Endothelial cell of umbilical vein (primary cell): ENCODE measurements around the gene CPNE7. TPM values are rescaled to one million over a fixed set of nuclear protein-coding genes. Genes with fewer than 3 reads are reported as not detected.

ENCODE experiments used
- BruUV-seq: library from RNA; stranded (reverse); fragments of 400-500 nt; replicated peaks from 2 replicates; lab custom pipeline; 2021; lab: Mats Ljungman, UMichigan
- CTCF ChIA-PET: fragments of 300-600, 350-600 bp; sonication (Branson Sonifier 250); formaldehyde crosslinking; loops from one replicate; lab custom pipeline; 2021; ENCODE audit warnings: antibody characterized with exemption, inconsistent platforms; lab: Charles Lee
- POLR2A ChIA-PET: fragments of 300-600, 350-600 bp; sonication (Branson Sonifier 250); formaldehyde crosslinking; loops from one replicate; lab custom pipeline; 2021; ENCODE audit warnings: antibody characterized with exemption, inconsistent platforms; lab: Charles Lee
- DNase-seq: peaks from one replicate; pipeline ENCODE4 v3.0.0-alpha.2; 2011; ENCODE audit warnings: low read depth, low spot score
- FAIRE-seq: peaks from 2 replicates; lab custom pipeline; 2011; peaks lifted over from hg19 to GRCh38; lab: Jason Lieb, UNC
- H2AFZ ChIP-seq: 2 replicates; pipeline ENCODE4 v1.6.0; 2012; ENCODE audit warnings: low read depth, low read length, control low read depth, inconsistent platforms
- H3K27ac ChIP-seq: 2 replicates; pipeline ENCODE4 v1.5.1; 2011; ENCODE audit warnings: low read depth, mild to moderate bottlenecking, control low read depth, low read length, moderate library complexity; ENCODE audit not compliant: insufficient read depth
- H3K27me3 ChIP-seq, 2 experiments: 2 replicates each; pipeline versions ENCODE4 v1.6.0 to v1.6.1; 2011; ENCODE audit warnings: low read length in 2 of 2, mixed read lengths in 1 of 2; ENCODE audit not compliant: control insufficient read depth in 2 of 2, insufficient read depth in 2 of 2
- H3K36me3 ChIP-seq, 2 experiments: 2 replicates in 1 of 2; 3 replicates in 1 of 2; pipeline ENCODE4 v1.5.1; 2011; ENCODE audit warnings: low read length in 2 of 2, mild to moderate bottlenecking in 1 of 2, moderate library complexity in 1 of 2; ENCODE audit not compliant: control insufficient read depth in 2 of 2, insufficient read depth in 2 of 2; ENCODE audit errors: extremely low read depth in 1 of 2
- H3K4me1 ChIP-seq: 3 replicates; pipeline ENCODE4 v1.5.1; 2011; ENCODE audit warnings: mild to moderate bottlenecking, low read length; ENCODE audit not compliant: control insufficient read depth, insufficient read depth; ENCODE audit errors: extremely low read depth
- H3K4me2 ChIP-seq: 2 replicates; pipeline ENCODE4 v1.6.1; 2011; ENCODE audit warnings: low read length, control low read depth, mixed read lengths; ENCODE audit not compliant: insufficient read depth
- H3K4me3 ChIP-seq, 3 experiments: fragments of 200-600 bp in 1 of 3; sonication (generic), shearing (Covaris generic) in 1 of 3; replicated peaks in 1 of 3; 2 replicates each; pipeline ENCODE4 v1.5.1; 2011 to 2016; ENCODE audit warnings: control low read depth in 3 of 3, low read length in 3 of 3, mild to moderate bottlenecking in 2 of 3, inconsistent platforms in 1 of 3, low read depth in 1 of 3, moderate library complexity in 1 of 3; ENCODE audit not compliant: insufficient read depth in 1 of 3
- H3K79me2 ChIP-seq: 2 replicates; pipeline ENCODE4 v1.6.0; 2012; ENCODE audit warnings: low read length, inconsistent platforms; ENCODE audit not compliant: control insufficient read depth, insufficient read depth
- H3K9ac ChIP-seq: replicated peaks from 2 replicates; pipeline ENCODE3; 2011; ENCODE audit warnings: low read length, control low read depth; ENCODE audit not compliant: insufficient read depth; ENCODE audit errors: extremely low read depth
- H3K9me1 ChIP-seq: replicated peaks from 3 replicates; pipeline ENCODE4 v1.6.0; 2011; ENCODE audit warnings: mild to moderate bottlenecking, low read length; ENCODE audit not compliant: control insufficient read depth, insufficient read depth; ENCODE audit errors: extremely low read depth
- H3K9me3 ChIP-seq: replicated peaks from 2 replicates; pipeline ENCODE4 v1.5.1; 2012; ENCODE audit warnings: low read length, inconsistent platforms; ENCODE audit not compliant: control insufficient read depth, insufficient read depth
- H4K20me1 ChIP-seq: replicated peaks from 2 replicates; pipeline ENCODE3; 2011; ENCODE audit warnings: mild to moderate bottlenecking, low read length; ENCODE audit not compliant: control insufficient read depth, insufficient read depth; ENCODE audit errors: extremely low read depth
- CTCF ChIP-seq, 2 donors: IDR thresholded peaks; 1 replicate in 1 of 2; 2 replicates in 1 of 2; pipeline ENCODE4 v1.5.1; 2011; ENCODE audit warnings: low read length in 2 of 2, mild to moderate bottlenecking in 2 of 2, moderate library complexity in 2 of 2, control low read depth in 1 of 2, inconsistent platforms in 1 of 2, low read depth in 1 of 2; ENCODE audit not compliant: insufficient read depth in 1 of 2; ENCODE audit errors: extremely low read depth in 1 of 2
- EZH2 ChIP-seq: IDR thresholded peaks from 2 replicates; pipeline ENCODE4 v1.6.1; 2012; ENCODE audit warnings: borderline replicate concordance, low read depth, mild to moderate bottlenecking, moderate library complexity, low read length, inconsistent platforms; ENCODE audit not compliant: severe bottlenecking
- FOS ChIP-seq: IDR thresholded peaks from 2 replicates; pipeline ENCODE4 v1.6.1; 2011; ENCODE audit warnings: mild to moderate bottlenecking, low read length, moderate library complexity, borderline replicate concordance; ENCODE audit not compliant: insufficient read depth
- GATA2 ChIP-seq: IDR thresholded peaks from 2 replicates; pipeline ENCODE4 v1.7.0; 2011; ENCODE audit warnings: low read depth, mild to moderate bottlenecking, moderate library complexity, mixed read lengths, low read length; ENCODE audit not compliant: insufficient read length, insufficient read depth
- JUN ChIP-seq: IDR thresholded peaks from 2 replicates; pipeline ENCODE4 v1.6.1; 2011; ENCODE audit warnings: borderline replicate concordance, low read depth; ENCODE audit not compliant: insufficient read length, insufficient read depth
- MAX ChIP-seq: IDR thresholded peaks from 2 replicates; pipeline ENCODE4 v1.6.1; 2011; ENCODE audit not compliant: insufficient read depth, insufficient read length
- MYC ChIP-seq: IDR thresholded peaks from one replicate; pipeline ENCODE4 v1.6.1; 2011; ENCODE audit warnings: mild to moderate bottlenecking, low read depth, low read length
- POLR2A ChIP-seq: IDR thresholded peaks from 2 replicates; pipeline ENCODE4 v1.6.1; 2012; ENCODE audit warnings: low read depth, mild to moderate bottlenecking, control low read depth, low read length
- POLR2AphosphoS5 ChIP-seq: IDR thresholded peaks from 2 replicates; pipeline ENCODE4 v1.6.1; 2012; ENCODE audit warnings: low read depth, mild to moderate bottlenecking, control low read depth, low read length, moderate library complexity; ENCODE audit not compliant: insufficient read depth
- dilution Hi-C: fragments of 300-500 bp; cut with MboI; formaldehyde crosslinking; loops from one replicate; pipeline ENCODE4 v1.15.0; 2019; ENCODE audit warnings: low sequenced_read_pairs; ENCODE audit not compliant: extremely low pct_ligation_motif_present
- intact Hi-C: fragments of 100-400 bp; cut with micrococcal nuclease; formaldehyde crosslinking; loops from one replicate; pipeline ENCODE4 v1.10.0; 2022
- polyA plus RNA-seq, 4 experiments: library from polyadenylated mRNA; depleted of rRNA in 3 of 4; stranded (reverse) in 3 of 4; unstranded in 1 of 4; fragments of >200 nt; gene quantifications; 2 replicates each; pipeline versions ENCODE4 v1.2.1 to v1.2.3, GENCODE V29; 2011 to 2012; ENCODE audit warnings: missing spikeins in 1 of 4
- total RNA-seq: library from RNA; stranded (reverse); gene quantifications from 2 replicates; pipeline ENCODE4 v1.2.3, GENCODE V29; 2021

CPNE7 gene
- total and polyA plus RNA-seq, 2 donors (not counting 3 experiments of a cell fraction or from before 2014, with no cell fraction given), result 2.0 to 5.9 TPM

GRCh38 chr16:89596061-89596689 lies 20.6 kb downstream of the CPNE7 start:
- no peak for TF ChIP-seq MAX
- H3K79me2 ChIP-seq, result no peaks in the 10 kb centered on the region
- H3K27ac ChIP-seq, result no peak overlapping the region
- H3K27me3 ChIP-seq, result no peaks in the 10 kb centered on the region
- H3K4me1 ChIP-seq, result no peaks in the 10 kb centered on the region
- no peaks in the 10 kb centered on the region for H3K9me3 ChIP-seq
- no peak overlapping the region for H3K4me3 ChIP-seq
- no peaks in the 10 kb centered on the region for H3K36me3 ChIP-seq
- DNase-seq (no peak), FAIRE-seq (no peak)
- no peak overlapping the region for H3K9ac ChIP-seq
- ChIA-PET CTCF (no interaction called here), POLR2A (no interaction called here)
- H3K4me2 ChIP-seq, result no peak overlapping the region
- dilution Hi-C loops (no loop called here), intact Hi-C loops (no loop called here)
- BruUV-seq, result no TSS peak
- no peaks in the 10 kb centered on the region for H3K9me1 ChIP-seq
- H4K20me1 ChIP-seq, result no peaks in the 10 kb centered on the region
- no peak overlapping the region for H2AFZ ChIP-seq

GRCh38 chr16:89596957-89597649 lies 21.5 kb downstream of the CPNE7 start:
- Histone ChIP-seq H3K36me3 (no peaks in the 10 kb centered on the region), H4K20me1 (no peaks in the 10 kb centered on the region), H3K79me2 (no peaks in the 10 kb centered on the region), H3K9me1 (no peaks in the 10 kb centered on the region), H3K27me3 (no peaks in the 10 kb centered on the region), H3K4me3 (no peak overlapping the region), H3K4me1 (peaks cover 3% of the 10 kb centered on the region), H3K9ac (no peak overlapping the region), H3K9me3 (no peaks in the 10 kb centered on the region), H3K27ac (no peak overlapping the region), H3K4me2 (no peak overlapping the region), H2AFZ (no peak overlapping the region)
- FAIRE-seq (no peak), DNase-seq (no peak)
- BruUV-seq, result no TSS peak
- dilution Hi-C loops (no loop called here), intact Hi-C loops (no loop called here)
- TF ChIP-seq MYC, result no peak
- TF ChIP-seq POLR2AphosphoS5, result no peak
- no peak for TF ChIP-seq CTCF (IDR thresholded peaks at IDR 0.05; ENCODE audit: extremely low read depth in 1 of 2, insufficient read depth in 1 of 2, low read depth in 1 of 2, low read length in 2 of 2)
- no peak for TF ChIP-seq EZH2
- TF ChIP-seq JUN, result no peak
- TF ChIP-seq GATA2, result no peak
- no peak for TF ChIP-seq FOS
- TF ChIP-seq MAX, result no peak
- no peak for TF ChIP-seq POLR2A
- ChIA-PET CTCF (interaction anchor here (1.5 kb wide), 1 partner anchor 18 kb away, joined by 6 read pairs; no protein-coding TSS in a partner anchor), POLR2A (no interaction called here)
